GM21367 (cell line): Measurements from ENCODE around the gene MXD4.

Source experiments
- ATAC-seq: cut with Tn5 transposase; IDR thresholded peaks from one replicate; pipeline ENCODE4 v1.9.1; 2021; ENCODE audit not compliant: unreplicated experiment

Gene MXD4

DNA sequence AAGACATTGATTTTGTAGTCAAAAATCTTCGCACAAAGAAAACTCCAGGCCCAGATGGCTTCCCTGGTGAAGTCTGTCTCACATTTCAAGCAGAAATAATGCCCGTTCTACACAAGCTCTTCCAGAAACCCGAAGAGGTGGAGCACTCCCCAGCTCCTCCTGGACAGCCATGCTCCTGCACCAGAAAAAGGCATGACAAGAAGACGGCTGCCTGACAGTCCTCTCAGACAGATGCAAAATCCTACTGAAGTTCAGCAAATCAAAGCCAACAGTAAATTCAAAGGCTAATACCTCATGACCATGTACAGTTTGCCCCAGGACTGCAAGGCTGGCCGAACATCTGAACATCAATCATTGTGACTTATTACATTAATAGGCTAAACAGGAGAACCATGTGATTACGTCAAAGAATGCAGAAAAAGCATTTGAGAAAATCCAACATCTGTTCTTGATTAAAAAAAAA is 30.8 kb upstream of the MXD4 start:
- no peak for ATAC-seq

DNA sequence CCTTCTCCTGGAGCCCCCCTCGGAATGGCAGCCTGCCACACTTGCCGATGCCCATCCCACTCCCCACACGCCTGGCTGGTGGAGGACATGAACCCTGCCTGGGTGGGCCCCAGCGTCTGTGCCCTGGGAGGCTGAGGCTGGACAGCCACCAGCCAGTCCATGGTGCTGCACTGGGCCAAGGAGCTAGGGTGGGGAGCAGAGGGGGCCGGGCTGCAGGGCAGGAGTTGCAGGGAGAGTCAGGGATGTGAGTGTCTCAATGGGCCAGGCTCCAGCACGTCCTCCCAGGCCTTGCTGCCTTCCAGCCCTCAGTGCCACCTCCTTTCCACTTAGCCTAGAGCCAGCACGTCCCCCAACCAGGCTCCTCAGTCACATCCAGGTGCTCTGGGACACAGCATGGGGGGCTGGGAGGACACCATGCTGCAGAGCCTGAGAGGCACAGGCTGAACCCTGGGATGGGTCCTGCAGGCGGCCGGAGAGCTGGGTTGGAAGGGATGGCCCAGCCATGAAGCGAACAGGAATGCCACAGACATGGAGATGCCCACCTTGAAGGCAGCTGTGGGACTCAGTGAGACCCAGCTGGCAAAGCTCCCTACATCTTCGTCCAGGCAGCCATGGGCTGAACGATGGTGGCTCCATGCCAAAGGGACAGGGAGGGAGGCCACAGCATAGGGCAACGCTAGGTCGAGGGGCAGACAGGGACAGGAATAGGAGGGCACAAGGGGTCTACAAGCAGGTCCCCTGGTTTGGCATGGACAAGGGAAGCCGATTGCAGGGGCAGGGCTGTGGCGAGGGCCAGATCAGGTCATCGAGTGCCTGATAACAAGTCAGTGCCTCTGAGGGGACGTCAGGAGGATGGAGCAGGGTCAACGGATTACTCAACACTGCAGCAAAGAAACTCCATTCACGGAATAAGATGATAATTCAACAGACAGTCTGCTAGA is 30.1 kb upstream of the MXD4 start:
- ATAC-seq = no peak

DNA sequence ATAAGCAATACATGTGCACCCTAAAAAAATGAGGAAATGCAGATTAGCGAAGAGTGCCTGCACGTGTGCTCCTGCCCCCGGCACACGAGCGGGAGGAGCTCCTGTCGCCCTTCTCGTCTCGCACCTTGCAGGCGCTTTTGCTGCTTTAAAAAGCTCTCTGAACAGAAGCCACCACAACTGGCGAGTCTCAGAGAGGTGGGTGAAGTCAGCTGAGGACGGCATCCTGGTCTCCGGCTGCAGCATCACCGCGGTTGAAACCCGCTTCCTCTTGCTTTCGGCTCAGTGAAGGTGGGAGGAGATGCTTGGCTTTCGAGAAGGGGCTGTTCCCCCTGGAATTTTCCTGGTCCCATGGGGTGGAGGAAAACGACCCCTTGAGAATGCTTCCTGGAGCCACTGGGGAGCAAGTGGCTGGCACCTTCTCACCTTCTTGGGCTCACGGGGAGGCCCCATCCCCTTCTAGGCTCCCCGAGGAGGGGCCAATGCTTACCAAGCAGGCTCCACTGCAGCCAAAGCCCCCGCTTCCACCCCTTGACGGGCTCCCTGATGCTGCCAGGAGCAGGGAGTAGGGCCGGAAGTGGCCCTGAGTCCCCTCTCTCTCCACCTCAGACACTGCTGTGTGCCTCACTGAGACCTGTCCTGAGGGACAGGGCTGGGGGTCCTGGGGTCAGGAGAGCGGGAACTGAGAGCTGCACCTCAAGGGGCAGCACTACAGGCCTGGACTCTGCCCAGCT is 29.2 kb upstream of the MXD4 start:
- no peak for ATAC-seq

DNA sequence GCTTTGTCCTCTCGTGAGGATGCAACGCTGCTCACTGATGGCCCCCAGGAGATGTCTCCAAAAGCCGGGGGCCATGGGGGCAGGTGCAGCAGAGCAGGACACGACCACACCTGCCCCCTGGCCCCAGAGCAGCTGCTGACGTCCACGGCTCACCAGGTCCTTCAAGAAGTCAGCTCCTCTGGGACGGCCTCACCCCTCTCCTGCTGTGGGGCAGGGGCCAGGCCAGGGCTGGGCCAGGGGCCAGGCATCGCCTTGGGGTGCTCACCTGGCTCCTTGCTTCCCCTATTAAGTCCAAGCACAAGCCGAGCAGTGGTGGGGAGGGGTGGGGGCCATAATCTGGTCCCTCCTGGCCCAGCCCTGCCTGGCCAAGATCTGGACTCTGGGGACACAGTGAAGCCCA is 28.6 kb upstream of the MXD4 start:
- no peak for ATAC-seq

DNA sequence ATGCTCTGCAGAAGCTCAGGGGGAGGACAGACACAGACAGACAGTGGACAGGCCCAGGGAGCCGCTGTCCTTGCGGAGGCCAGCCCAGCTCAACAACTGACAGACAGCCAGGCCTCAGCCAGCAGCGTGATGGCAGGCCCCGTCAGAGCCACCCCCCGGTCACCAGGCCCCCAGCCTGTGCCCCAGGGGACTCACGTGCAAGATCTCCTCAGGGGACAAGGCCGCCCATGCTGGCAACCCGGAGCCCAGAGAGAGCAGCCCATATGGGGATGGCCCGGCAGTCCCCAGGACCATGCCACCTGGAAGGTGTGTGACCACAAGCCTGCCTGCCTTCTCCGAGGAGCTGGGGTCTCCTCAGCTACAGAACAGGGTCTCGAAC is 28.0 kb upstream of the MXD4 start:
- ATAC-seq = no peak

DNA sequence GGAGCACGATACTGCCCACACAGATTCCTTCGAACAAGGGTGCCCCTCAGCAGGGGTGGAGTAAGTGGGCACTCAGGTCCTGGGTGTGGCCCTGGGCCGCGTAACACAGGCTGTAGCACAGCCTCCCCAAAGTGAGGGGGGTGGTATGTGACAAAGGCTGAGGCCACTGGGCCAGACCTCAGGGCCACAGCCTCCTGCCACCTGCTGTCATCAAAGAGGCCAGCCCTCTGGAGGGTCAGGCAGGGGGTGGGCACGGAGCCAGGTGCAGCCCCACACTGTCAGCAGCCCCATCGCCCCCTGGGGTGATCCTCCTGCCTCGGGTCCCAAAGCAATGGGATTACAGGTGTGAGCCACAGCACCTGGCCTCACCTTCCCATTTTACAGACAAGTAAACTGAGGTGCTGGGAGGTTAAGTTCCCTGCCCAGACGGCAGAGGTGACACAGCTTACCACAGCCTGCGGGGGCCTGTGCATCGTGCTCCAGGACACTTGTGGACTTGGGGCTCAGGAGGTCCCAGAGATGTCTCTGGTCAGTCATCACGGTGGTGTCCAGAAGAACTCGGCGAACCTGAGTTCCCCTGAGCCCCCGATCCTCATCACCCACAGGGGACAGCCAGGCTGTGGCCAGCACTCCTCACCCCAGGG is 27.5 kb upstream of the MXD4 start:
- no peak for ATAC-seq

DNA sequence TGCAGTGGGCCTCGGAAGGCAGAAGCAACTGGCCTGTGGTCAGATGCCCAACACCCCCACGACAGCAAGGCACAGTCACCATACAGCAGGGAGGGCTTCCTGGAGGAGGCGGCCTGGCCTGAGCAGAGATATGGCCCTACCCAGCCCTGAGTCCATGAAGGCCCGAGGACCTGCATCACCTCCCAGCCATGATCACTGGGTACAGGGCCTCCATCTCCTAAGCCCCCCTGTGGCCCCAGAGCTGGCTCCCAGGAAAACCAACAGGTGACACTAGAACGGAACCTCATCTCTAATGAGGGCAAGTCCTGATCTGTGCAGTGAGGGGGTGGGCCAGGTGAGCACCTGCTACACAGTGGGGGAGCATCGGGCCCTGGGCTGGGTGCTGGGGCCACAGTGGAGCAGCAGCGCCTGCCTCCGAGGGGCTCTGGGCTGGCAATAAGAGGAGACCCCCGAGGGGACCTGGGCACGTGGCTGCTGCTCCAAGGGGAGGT is 26.2 kb upstream of the MXD4 start:
- ATAC-seq = no peak

DNA sequence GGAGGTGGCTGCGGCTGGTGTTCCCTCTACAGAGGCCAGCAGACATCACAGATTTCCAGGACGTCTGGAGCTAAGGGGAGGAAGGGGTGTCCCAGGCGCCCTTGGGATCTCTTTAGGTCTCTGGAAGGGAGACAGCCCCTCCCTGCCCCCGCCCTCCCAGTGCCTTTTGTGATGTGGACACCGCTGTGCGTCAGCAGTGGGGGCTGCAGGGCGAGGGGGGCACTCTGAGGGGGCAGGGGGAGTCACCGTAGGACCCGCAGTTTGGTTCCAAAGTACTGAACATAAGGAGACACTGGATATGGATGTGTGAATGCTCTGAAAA is 25.6 kb upstream of the MXD4 start:
- ATAC-seq = no peak

DNA sequence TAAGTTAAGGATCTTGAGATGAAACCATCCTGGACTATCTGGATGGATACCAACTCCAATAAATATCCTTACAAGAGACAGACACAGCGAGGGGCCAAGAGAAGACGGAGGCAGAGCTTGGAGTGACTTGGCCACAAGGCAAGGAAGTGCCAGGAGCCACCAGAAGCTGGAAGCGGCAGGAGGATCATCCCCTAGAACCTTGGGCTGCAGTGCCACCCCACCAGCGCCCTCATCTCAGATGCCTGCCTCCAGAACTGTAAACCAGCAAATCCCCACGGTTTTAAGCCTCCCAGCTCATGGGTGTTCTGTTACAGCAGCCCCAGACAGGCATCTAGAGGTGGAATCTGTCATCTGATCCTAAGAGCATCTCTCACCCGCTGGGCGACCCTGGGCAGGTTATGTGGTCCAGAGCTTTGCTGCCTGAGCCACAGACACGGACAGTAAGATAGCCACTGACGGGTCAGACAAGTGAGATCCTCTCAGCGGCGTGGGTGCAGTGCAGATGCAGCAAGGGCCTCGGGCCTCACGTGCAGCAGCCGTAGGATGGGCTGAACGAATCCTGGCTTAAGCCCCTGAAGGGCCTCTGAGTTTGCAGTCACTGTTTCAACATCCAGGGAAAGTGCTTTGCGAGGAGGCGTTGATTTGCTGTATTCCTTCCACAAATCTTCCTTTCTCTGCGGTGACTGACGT is 25.1 kb upstream of the MXD4 start:
- ATAC-seq = no peak

DNA sequence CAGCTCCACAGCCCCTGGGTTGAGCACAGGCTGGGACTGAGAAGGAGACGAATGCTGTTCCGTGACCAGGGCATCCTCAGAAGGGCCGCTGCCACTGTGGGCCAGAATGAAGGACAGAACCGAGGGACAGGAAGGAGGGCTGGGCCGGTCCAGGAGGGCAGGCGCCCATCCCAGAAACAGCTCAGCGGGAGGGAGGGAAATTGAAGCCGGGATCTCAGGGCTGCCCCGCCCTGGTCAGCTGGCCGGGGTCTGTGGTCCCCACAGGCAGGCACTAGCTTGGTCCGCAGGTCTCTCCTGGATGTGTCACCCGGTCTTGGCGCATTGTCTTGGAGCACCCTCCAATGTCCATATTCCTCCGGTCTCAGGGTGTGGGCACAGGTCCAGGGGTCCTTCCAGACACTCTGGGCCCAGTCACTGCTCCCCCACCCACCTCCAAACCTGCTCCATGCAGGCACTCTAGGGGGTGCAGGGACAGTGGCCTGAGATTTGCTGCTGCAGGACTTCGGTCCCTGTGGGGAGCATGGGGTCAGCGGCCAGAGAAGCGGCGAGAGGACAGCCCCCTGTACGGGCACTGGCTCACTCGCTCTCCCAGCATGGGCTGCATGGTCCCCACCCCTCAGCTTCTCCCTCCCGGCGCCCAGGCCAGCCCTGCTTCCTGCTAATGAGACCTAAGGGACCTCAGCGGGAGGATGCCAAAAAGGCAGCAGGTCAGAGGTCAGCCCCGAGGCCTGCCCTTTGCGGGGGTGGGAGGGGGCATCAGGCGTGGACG is 23.9 kb upstream of the MXD4 start:
- ATAC-seq = no peak

DNA sequence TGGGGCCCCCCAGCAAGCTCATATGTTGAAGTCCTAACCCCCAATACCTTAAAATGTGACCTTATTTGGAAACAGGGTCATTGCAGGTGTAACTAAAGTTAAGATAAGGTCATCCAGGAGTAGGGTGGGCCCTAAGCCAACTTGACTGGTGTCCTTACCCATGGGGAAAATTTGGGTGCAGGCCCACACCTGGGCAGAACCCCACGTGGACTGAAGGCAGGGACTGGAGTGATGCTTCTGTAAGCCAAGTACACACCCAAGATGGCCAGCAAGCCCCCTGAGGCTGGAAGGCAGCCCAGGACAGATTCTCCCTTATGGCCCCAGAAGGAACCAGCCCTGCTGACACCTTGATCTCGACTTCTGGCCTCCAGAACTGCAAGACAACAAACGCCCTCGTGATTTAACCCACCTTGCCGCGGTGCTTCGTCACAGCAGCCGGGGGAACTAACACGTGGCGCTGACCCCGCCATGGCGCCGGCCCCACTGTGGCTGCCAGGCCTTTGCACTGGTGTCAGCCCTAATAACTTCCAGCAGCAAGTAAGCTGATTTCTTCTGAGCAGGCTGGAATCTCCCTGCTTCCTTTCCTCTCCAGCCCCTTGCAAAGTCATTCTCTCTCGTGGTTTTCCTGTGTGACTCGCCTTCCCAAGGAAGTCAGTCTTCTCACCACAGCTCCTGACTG is 23.2 kb upstream of the MXD4 start:
- no peak for ATAC-seq

DNA sequence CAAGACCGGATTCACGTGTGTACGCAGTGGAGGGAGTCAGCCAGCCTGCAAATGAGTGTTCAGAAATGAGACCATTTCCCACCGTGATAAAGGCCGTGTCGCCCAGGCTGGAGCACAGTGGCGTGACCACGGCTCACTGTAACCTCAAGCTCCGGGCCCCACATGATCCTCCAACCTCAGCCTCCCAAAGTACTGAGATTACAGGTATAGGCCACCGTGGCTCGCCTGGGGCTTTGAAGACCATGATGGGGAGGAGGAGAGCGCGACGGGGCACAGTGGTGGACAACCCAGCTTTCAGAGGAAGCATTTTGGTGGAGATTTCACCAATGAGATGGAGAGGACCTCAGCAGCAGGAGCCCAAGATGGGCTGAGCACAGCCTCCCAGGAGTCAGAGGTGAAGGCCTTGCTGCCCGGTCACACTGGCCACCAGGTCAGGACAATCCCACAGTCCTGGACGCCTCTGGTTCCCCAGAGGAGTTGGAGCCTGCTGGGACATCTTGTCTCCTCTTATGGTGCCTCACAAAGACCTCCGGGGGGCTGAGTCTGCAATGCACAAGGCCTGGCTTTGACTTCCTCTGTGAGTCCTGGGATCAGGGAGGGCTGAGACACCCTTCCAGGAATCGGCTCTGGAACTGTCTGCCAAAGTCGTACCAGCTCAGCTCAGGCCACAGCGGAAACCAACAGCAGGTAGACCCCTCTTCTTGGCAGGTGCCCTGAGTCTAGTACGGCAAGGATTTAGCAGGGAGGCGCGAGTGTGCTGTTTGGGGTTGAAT is 22.4 kb upstream of the MXD4 start:
- ATAC-seq = no peak

DNA sequence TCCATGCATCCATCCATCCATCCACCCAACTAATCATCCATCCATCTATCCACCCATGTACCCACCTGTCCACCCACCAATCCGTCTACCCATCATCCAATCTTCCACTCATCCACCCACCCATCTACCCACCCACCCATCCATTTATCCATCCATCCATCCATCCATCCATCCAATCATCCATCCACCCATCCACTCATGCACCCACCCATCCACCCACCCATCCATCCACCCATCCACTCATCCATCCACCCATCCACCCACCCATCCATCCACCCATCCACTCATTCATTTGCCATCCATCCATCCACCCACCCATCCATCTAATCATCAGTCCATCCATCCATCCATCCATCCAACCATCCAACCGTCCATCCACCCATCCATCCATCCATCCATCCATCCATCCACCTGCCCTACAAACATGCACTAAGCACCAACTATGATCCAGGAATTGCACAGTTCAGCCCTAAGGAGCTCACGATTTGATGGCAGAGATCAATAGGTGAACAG is 21.3 kb upstream of the MXD4 start:
- ATAC-seq = no peak

DNA sequence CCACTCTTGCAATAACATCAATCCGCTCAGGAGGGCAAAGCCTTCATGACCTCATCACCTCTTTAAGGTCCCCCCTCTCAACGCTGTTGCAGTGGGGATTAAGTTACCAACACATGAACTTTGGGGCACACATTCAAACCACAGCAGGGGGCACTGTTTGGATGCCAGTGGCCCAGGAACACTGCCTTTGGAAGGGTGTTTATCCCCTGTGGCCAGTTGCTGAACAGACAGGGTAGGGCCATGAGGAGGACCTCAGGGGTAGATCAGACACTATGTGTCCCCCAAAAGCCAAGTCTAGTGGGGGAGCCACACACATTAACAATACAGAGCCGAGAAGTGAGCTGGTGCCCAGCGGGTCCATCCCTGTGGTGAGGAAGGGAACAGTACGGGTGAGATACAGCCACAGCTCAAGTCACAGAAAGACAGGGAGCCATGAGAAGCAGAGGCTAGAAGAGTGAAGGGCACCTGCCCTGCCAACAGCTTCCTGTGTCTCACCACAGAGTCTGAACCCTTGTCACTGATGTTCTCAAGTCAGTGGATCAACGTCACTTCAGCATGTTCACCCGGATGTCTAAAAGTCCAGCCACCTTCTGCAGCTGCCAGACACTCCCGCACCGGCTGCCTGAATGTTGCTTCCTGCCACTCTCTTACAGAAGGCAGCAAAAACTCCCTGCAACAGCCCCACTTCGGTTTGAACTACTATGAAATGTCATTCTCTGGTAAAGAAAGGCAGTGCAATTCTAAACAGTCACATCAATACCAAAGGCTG is 19.9 kb upstream of the MXD4 start:
- ATAC-seq = peak; percentile 80

DNA sequence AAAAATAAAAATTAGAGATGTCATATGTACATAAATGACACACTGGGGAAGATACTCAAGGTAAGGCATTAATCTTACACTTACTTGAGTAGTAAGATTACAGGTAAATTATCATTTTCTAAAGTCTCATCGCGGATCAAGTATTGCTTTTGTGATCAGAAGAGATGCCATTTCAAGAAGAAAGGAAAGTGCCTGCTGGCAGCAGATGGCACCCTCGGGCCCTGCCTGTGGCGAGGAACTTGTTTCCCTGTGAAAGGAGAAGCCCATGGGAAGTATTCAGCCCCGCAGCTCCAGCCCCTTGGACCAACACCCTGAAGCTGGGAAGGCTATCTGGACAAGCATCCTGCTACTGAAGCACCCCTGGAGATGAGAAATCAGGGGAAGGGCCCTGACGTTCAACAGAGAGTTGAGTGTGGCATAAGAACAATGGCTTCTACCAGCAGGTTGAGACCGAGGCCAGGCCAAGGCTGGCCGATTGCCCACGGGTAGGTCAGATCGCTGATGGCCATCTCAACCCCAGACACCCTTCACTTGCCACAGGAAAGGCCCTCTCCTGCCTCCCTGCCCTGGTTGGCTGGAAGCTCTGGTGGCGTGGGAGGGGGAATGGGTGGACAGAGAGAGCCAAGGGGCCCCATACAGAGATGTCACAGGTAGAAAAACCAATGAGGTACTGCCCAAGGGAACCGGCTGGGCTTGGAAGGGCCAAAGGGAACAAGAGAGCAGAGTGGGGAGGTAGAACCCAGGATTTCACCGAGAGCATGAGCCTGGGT is 18.8 kb upstream of the MXD4 start:
- no peak for ATAC-seq

DNA sequence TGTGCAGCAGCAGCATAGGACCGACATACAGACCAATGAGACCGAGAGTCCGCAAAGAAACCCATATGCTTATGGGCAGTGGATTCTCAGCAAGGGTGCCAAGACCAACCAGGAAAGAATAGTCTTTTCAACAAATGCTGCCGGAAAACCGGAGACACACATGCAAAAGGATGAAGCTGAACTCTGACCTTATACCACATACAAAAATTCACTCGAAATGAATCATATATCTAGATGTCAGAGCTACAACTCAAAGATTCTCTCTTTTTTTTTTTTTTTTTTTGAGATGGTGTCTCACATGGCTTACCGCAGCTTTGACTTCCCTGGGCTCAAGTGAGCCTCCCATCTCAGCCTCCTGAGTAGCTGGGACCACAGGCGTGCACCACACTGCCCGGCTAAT is 16.0 kb upstream of the MXD4 start:
- no peak for ATAC-seq

DNA sequence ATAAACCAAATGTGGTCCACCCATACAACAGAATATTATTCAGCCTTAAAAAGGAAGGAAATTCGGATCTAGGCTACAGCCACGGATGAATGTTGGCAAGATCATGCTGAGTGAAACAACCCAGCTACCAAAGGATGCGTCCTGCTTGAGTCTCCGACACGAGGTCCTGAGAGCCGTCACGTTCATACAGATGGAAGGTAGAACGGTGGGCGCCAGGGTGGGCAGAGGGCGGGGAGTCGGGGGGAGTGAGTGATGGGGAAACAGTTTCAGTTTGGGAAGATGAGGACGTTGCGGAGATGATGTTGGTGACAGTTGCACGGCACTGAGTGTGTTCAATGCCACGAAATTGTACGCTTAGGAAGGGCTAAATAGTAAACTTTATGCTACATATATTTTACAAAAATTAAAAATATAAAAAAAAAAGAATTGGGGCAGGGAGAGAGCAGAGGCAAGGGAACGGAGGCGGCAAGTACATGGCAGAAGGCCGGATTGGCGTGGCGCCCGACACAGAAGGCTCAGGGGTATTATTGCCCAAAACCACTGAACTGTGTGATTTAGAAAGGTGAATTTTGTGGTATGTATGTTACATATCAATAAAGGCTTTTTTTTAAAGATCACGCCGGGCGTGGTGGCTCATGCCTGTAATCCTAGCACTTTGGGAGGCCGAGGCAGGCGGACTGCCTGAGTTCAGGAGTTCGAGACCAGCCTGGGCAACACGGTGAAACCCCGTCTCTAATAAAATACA is 14.8 kb upstream of the MXD4 start:
- ATAC-seq = no peak
